ENCODE data around the gene GNPAT.

The GNPAT gene

GRCh38 chr1:231214918-231215680 lies 25.9 kb upstream of the GNPAT start:
- DNase-seq, result no peak

DNA sequence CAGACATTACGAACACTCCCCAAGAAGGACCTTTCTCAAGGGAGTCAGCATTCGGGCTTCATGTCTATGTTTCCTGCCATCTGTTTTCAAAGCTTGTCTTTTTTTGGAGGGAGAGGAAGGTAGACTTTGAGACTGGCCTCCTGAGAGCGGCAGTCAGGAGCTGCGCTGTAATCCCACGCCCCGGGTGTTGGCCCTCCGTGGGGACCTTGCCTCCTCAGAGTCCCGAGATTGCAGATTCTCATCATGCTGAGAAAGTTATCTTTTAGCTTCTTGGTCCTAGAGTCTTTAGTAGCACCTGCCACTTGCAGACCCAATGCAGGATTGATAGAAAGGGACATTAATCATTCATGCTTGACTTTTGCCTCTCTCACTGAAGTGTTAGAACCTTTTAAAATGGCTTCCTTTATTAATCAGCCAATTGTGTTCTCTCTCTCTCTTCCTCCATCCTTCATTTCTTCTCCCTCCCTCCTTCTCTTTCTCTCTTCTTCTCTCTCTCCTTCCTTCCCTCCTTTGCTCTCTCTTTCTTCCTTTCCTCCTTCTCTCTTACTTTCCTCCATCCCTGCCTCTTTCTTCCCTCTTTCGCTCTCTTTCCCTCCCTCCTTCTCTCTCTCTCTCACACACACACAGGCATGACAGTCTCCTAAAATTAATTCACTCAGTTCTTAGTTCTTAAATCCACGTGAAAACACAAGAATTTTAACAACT lies 25.2 kb upstream of the GNPAT start:
- DNase-seq, result no peak

DNA sequence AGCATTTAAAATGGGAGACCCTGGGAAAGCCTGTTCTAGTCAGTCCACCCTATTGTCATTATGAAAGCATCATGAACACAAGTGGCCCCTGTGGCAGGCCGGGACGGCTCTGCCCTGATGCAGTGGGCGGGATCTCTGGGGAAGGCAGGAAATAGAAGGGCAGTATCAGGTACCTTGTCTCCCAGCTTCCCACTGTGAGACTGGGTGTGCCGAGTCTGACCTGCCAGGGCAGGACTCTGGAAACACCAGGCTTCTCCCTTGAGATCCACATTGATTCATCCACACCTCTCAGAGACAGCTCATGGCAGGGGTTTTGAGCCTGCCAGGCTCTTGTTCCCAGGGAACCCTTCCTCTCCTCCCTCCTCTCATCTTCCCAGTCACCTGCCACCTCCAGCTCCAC lies 24.5 kb upstream of the GNPAT start:
- DNase-seq, result no peak

GRCh38 chr1:231217056-231217455 lies 24.0 kb upstream of the GNPAT start:
- no peak for DNase-seq

- DNase-seq, result no peak
Measured at GRCh38 chr1:231218078-231218477, 22.9 kb upstream of the GNPAT start.

- DNase-seq, result no peak
Measured at GRCh38 chr1:231219422-231220401, 21.3 kb upstream of the GNPAT start.

- DNase-seq, result no peak
Measured at GRCh38 chr1:231220801-231221200, 20.2 kb upstream of the GNPAT start.

DNA sequence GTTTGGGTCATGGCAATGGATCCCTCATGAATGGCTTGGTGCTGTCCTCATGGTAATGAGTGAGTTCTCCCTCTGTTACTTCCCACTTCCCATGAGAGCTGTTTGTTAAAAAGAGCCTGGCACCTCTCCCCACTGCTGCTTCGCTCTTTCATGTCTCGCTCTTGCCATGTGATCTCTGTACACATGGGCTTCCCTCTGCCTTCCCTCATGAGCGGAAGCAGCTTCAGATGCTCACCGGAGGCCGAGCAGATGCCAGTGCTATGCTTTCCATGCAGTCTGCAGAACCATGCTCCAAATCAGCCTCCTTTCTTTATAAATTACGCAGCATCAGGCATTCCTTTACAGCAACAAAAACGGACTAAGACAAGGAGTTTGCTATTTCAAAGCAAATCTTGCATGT lies 14.9 kb upstream of the GNPAT start:
- no peak for DNase-seq

- no peak for DNase-seq
Measured at GRCh38 chr1:231231511-231231910, 9.5 kb upstream of the GNPAT start.

DNA sequence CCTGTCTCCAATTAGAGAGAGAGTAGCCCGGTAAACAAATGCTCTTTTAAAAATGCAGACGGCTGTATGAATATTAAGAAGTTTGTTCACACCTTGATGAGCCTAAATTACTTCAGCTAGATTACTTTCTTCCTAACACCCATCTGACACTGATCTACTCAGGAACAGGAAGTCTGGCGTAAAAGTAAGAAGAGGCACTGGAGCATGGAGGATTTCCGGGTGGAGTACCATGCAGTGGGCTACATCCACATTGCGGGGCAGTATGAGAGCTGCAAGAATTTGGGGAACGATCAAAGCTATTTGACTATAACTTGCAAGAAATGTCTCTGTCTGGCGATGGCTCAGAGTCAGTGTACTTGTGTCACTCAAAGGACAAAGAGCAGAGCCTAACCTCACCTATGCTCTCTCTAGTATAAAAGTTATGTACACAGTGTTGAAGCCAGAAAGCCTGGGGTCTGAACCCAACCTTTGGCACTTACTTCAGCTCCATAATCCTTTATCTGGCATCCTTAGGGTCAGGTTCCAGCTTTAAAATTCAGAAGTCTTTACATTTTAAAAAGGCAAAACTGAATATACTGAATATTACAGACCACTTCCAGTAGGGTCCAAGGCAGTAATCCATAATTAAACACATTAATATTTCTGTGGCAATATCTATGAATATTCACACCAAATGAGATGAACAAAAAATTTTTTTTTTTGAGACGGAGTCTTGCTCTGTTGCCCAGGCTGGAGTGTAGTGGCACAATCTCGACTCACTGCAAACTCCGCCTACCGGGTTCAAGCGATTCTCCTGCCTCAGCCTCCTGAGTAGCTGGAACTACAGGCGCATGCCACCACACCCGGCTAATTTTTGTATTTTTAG lies 7.9 kb upstream of the GNPAT start:
- no peak for DNase-seq

DNA sequence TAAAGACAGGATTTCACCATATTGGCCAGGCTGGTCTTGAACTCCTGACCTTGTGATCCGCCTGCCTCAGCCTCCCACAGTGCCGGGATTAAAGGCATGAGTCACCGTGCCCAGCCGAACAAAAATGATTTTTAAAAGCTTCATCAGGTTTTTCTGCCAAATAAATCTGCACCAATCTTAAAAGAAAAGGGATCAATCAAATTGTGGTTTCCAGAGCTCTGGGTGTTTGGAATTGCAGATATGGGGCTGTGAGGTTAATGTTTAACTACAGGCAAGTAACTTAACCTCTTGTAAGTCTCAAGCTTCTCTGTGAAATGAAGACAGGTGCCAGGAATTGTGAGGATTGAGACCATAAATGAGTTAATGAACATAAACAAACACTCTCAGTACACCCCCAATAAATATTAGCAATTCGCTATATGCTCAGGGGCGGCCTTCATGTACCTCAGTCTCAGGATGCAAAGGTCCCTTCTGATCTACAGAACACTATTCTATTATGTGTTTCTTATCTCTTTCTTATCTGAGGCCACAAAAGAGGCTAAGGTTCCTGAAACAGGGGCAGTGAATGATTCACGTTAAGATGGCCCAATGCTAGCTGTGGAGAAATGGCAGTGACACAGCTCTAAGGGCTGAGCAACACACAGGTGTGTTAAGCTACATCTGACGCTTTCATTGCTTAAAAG lies 7.1 kb upstream of the GNPAT start:
- DNase-seq, result no peak

- DNase-seq, result no peak
Measured at GRCh38 chr1:231234506-231234905, 6.5 kb upstream of the GNPAT start.

DNA sequence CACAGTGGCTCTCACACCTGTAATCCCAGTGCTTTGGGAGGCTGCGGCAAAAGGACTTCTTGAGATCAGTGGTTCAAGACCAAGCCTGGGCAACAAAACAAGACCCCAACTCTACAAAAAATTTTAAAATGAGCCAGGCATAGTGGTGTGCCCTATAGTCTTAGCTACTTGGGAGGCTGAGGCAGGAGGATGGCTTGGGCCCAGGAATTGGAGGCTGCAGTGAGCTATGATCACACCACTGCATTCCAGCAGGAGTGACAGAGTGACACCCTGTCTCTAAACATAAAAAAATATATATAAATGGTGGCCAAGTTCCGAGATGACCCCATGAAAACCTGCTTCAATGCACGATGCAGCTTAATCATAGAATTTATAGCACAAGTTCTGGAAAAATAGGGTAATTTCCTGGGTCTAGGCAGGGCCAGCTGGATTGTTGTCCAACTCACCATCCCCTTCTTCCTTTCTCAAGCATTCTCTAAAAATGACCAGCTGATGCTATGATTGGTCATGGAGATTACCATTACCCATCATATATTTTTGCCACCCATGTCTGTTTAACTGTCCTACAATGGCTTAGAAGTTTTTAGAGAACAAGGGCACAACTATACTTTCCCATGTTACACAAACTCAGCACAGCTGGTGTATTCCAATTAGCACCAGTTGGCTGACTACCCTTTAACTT lies 5.3 kb upstream of the GNPAT start:
- no peak for DNase-seq

GRCh38 chr1:231236208-231236591 lies 4.8 kb upstream of the GNPAT start:
- DNase-seq, result no peak

- no peak for DNase-seq
Measured at GRCh38 chr1:231236938-231237337, 4.1 kb upstream of the GNPAT start.

DNA sequence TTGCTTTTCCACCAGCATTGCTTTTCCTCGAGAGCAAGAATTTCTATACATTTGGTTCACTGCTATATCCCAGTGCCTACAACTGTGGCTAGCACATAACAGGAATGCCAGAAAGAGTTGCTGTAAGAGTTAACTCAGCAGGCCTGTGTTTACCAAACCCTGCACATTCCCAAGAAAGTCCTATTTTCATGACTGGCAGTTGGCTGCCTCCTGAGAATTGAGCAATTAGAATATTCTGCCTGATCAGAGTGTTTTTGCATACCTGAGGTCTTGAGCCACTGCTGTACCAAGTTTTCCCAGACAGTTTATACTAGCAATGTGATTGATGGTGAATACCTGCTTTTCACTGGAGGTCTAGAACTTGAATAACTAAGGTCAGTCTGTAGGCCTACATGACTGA lies 2.7 kb upstream of the GNPAT start:
- DNase-seq, result no peak

- DNase-seq, result no peak
Measured at GRCh38 chr1:231240531-231240882, 505 bp upstream of the GNPAT start.

GRCh38 chr1:231241750-231242149 lies 738 bp downstream of the GNPAT start:
- no peak for DNase-seq

DNA sequence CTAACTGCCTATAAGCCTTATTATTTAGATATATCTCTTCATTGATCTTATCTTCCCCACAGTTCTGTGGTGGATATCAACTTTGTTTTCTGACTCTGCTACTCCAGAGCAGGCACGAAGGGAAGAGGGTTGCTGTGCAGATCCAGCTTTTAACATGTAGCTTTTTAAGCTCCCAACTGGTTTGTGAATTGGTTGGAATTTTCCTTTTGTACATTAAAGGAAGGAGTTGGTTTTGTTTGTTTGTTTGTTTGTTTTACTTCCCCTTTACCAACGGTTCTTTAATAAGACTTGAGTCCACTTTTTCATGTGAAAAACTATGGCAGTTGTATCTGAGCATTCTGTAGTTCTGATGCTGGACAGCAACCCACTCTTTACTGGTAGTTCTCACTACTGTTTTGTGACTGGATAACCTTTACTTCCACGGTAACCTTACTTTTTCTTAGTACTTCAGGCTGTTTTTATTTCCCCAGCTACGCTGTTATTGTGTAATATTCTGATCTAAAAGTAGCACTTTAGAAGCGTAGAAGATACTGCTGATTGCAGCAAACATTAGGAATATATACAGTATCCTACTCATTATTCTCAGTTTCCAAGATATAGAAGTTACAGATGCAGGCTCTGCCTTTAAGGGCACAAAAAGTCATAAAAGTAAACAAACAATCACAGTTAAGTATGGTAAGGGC lies 1.6 kb downstream of the GNPAT start:
- DNase-seq, result no peak

DNA sequence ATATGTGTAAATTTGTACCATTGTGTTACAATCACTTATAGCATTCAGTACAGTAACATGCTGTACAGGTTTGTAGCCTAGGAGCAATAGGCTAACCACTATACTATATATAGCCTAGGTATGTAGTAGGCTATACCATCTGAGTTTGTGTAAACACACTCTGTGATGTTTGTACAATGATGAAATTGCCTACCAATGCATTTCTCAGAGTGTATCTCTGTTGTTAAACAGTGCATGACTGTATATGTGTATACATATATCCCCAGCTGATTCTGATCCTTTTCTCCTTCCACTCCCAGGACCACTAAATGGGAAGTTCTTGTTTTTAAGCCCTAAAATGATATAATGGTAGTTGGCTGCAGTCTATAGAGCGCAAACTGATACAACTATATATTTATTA lies 7.8 kb downstream of the GNPAT start:
- DNase-seq, result no peak

DNA sequence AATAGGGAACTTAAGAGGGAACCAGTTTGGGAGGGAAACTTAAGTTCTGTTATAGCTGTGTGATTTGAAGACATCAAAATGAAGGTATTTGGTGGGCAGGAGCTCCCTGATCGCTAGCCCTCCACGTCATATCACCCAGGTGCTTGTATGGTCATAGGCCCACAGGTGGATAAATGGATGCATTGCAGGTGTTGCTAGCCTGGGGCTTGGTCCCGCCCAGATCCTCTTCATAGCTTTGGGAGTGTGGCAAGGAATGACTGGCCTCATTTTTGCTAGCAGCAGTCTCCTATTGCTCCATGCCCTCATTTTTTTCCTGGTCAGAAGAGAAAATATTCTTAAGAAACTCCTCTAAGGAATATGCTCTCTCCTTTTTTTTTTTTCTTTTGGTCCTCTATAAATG lies 11.3 kb downstream of the GNPAT start:
- no peak for DNase-seq

Data from activated CD4-positive, CD25-positive, alpha-beta regulatory T cell (primary cell).